SW 1271 (cell line): ENCODE results near the gene ASB2.

ENCODE experiments used
- DNase-seq, 2 experiments: peaks; one replicate each; lab custom pipeline; 2025; lab: John Stamatoyannopoulos, UW

The ASB2 gene

DNA sequence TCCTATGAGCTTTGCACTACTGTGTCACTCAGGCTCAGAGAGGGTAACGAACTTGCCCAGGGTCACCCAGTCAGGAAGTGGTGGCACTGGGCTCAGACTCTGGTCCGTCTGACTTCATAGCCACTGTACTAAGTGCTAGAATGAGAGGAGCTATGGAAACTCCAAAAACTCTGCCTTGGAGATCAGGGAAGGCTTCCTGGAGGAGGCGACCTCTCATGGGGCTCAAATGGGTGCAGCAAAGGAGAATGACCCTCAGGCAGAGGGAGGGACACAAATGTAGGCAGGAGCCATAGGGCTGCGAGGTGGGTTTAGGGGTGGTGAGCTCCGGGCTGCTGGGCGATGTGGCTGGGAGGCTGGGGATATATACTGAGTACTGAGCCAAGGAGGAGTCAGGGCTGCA is 23.9 kb upstream of the ASB2 start:
- no peak for DNase-seq

DNA sequence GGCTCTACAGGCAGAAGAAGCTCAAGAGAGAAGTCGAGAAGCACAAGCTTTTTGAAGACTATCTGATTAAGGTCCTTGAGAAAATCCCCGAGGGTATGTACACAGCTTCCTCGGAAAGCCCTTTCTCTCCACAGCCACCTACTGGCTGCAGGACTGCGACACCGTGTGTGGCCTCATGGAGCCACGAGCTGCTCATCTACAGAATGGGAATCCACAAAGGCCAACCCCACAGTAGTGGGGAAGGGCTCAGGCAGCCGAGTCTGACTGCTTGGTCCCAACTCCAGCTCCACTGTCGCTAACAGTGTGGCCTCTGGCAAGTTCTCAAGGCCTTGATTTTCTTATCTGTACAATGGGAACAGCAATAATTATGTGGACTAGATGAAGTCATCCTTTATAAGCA is 23.2 kb upstream of the ASB2 start:
- DNase-seq, result no peak

DNA sequence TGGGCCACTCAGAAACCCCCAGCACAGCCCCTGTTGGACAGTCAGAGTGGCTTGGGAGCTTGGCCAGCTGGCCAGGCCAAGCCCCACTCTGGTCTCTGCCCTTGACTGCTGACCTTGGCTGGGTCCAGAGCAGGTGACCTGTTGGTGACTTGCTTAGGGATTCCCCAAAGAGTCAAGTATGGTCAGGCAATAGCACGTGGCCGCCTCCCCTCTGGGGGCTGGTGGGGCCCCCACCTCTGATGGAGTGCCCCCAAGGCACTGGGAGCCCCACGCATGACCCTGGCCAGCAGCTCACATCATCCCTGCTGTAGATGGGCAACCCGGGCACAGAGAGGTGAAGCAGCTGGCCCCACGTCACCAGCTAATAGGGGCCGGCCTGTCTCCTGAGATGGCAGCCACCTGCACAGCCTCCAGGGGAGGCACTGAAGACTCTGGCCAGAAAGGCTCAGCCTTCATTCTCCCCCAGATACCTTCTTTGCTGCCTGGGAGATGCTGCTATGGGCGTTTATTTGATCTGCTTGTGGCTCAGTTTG is 22.6 kb upstream of the ASB2 start:
- DNase-seq, result no peak

DNA sequence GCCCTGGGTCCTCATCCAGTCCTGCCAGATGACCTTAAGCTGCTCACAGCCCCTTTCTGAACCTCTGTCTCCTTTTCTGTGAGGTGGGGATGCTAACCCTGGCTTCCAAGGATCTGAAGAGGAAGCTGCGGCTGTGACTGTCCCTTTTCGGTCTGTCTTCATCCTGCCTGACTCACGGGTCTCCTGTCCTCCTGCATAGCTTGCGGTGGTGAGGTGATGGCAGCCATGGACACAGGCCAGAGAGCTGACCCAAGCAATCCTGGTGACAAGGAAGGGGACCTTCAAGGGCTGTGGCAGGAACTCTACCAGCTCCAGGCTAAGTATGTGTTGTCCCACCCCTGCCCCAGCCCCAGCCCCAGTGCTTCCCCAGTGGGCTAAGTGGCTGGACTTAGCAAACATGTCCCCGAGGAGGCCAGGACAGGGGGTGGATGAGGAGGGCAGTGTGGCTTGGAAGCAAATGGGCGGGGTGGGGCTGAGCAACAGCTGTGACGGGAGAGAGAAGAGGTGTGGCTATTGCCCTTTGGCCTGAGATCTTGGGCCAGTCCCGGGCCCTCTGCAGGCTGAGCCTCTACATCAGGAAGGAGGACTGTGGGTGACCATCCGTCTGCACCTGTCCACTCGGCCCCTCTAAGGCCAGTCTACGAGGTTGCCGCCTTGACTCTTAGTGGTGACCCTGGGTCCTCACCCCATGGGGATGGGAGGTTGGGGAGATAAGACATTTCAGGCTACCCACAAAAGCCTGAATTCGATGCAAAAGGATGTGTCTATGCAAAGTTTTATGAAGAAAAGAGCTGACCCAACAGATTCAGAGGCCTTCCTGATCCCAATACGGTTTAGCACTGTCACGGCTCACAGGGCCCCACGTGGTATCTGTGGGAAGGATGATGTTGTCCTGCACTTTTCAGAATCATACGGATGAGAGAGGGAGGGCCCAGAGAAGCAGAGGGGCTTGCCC is 21.8 kb upstream of the ASB2 start:
- DNase-seq, result no peak

DNA sequence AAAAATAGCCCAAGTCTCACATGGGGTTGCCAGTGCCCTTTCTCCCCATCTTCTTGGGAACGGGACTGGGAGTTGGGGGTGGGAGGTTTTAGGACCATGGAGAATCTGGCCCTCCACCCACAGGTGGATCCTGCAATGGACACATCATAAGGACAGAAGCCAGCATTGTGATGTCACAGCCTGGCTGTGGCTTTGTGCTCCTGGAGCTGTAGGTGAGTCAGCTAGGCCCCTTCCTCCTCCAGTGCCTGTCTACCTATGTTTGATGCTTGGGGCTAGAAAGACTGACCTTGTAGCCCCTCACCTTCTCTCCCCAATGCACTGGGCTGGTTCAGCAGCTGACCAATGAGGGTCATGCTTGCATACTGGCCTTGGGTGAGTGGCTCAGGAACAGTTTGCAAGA is 20.7 kb upstream of the ASB2 start, which contains the start of gene CCDC197:
TSS of gene CCDC197 (plus strand) at position 220 of the 400 bp plus-strand sequence. CDS start 831 bp downstream, outside the sequence.
- DNase-seq, result no peak

DNA sequence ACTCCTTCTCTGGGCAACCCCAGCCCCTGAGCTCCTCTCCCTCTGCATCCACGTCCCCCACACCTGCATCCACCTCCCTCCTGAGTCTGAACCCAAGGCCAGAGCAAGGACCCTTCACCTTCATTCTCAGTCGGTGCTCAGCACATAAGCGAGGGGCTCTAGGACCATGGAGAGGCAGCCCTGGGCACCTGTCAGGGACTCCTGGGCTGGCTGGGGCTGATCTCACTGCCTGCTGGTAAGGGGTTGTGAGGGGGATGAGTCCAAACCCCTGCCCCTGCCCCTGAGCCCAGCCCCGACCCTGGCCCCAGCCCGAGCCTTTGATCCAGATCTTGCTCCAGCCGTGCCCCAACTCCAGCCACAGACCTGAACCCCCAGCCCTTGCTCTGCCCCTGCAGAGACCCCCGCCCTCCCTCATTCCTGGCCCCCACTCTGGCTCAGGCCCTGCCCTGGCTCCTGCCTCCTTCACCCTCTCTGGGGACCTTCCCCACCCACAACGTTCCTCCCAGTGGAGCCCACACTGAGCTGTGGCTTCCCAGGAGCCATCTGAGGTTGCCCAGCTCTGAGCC is 19.8 kb upstream of the ASB2 start:
- no peak for DNase-seq

DNA sequence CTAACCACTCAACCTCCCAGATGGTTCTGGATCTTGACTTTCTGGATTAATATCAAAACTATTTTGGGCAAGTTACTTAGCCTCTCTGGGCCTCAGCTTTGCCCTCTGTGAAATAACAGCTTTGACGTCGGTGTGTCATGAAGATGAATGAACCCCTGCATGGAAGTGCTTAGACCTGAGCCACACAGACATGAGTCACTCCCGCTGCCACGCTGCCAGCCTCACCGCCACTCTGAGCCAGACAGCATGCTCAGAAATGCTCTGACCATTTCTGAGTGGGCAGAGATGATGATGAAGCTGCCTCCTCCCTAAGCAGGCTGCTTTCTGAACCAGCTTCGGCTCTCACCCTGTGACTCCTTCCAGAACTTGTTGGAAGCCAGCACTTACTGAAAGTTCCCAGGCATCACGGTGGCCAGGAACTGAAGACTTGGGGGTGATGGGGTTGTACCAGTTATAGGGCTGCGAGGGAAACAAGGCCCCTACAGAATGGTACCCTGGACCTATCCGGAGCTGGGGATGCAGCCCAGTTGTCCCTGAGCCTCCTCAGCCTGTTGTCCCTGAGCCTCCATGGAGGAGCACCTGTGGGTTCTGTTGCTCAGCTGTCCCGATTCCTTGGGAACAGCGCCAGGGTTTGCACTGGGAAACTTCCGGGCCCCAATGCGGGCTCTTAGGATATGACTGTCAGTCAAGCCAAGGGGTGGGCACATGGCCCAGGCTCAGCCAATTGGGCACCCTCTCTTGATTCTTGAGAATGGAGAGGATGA is 18.7 kb upstream of the ASB2 start:
- no peak for DNase-seq

DNA sequence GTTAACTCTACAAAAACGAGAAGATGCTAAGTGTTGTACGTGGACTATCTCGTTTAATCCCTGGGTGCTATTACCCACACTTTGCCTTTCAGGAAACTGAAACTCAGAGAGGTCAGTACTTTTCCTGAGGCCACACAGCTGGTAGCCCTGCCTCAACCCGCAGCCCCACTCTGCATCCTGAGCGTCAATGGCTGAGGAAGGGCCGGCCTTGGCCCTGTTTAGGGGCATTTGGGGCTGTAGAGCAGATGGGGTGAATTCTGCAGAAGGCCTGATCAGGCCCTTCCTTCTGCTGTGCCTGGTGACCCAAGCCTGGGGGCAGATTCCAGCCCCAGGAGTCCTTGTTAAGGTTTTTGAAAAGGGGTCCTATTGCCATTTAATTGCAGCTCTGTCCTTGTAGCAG is 17.0 kb upstream of the ASB2 start:
- DNase-seq, result no peak

DNA sequence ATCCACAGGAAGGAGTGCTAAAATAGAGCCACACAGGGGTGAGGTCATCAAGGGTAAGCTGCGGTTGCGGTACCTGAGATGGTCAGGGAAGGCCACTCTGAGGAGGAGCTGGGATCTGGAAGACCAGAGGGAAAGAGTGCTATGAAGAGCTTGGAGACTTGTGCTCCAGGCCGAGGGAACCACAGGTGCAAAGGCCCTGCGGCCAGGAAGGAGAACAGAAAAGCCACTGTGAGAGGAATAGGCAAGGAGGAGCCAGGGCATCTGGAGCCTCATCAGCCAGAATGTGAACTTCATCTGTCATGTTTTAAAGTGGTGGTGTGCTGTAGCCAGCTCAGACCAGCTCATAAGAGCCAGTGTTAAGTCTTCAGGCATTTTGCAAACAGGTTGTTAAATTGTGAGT is 15.3 kb upstream of the ASB2 start:
- DNase-seq, result no peak

DNA sequence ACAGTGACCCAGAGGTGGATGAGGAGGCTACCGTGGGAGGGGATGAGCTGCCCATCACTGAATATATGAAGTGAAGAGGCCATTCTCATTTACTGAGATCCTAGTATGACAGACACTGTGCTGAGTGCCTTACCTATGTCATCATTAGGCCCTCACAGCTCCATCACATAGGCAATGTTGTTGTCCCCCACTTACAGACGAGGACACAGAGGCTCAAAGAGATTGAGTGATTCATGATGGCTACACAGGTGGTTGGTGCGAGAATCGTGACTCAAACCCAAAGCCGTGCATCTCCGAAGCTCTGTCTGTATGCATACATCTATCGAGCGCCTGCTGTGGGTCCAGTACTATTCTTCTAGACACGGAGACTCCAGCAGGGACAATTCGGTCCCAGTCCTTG is 14.8 kb upstream of the ASB2 start:
- no peak for DNase-seq

DNA sequence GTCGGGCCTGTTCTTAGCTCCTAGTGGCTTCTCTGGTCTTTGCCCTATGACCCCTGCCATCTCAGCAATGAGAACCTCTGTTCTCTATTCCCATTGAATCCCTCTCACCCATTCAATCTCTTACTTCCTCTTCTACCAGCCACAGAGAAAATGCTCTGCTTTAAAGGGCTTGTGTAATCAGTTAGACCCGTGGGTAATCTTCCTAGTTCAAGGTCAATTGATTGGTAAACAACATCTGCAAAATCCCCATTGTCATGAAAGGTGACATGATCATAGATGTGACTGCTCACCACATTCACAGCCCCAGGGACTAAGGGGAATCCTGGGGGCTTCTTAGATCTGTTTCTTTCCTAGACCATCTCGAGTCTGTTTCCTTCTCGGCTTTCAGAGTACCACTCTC is 13.6 kb upstream of the ASB2 start:
- DNase-seq, result no peak

DNA sequence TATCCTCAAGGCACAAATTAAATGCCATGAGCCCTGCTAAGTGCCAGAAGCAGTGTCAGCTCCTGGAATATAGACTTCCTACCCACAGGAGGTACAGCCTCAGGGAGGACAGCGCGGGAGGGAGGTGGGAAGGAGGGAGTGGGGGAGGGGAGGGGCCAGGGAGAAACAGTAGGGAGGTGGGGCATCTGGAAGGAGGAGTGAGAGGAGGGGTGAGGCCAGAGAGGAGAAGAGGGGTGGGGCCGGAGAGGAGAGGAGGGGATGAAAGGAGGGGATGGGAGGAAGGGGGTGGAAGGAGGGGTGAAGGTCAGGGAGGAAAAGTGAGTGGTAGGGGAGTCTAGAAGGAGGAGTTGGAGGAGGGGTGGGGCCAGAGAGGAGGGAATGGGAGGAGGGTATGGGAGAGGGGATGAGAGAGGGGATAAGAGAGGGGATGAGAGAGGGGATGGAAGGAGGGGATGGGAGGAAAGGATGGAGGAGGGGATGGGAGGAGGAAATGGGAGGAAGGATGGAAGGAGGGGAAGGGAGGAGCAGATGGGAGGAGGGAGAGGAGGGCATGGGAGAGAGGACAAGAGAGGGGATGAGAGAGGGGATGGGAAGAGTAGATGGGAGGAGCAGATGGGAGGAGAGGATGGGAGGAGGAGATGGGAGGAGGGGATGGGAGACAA is 11.6 kb upstream of the ASB2 start:
- no peak for DNase-seq

DNA sequence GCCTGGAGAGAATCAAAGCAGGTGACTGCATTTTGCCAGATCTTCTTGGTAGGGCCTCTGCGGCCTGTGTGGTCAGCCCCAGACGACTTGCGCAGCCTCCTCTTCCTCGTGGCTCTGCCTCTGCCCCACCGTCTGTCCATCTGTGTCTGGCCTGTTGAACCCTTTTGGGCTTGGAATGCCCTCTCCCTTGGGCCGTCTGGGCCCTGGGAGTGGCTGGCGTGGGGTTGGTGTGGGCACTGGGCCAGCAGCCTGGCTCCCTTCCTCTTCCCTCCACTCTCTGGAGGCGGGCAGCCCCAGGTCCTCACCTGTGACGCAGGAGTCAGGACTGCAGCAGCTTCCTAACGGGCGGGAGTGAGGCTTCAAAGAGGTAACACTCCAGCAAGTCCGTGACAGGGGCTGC is 11.0 kb upstream of the ASB2 start:
- no peak for DNase-seq

DNA sequence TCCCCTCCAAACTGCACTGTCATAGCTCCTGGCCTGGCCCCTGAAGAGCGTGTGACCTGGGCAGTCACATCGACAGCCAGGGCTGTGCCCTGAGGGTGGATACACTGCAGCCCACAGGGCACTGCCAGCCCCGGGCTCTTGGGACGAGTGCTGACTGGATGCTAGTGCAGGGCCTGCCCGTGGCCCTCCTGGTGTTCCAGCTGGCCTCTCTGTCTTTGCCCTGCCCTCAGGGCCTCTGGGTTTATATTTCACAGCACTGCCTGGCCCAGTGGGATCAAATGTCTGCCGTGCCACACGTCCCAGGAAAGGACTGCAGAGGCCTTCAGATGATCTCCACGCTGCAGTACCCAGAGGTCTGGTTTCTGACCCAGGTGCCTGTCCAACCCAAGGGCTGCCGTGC is 10.6 kb upstream of the ASB2 start:
- DNase-seq, result no peak

DNA sequence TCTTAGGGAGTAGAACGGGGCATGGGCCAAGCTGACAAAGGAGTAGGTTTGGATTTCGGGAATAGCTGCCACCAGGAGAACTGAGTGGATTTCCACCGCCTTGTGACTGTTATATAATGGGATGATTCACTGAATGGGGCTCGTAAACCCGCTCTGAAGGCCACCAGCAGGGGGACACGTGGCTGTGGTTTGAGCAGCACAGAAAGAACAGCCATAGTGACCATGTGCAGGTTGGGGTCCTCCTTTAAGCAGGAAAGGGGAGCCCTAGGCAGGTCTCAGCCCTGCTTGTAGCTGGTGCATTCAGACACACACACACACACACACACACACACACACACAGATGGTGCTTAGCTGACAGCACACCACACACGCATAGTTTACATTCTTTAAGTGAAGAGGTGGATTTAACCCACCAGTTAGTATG is 8.6 kb upstream of the ASB2 start:
- DNase-seq, result peak in 1 of 2 experiments; percentile 52

DNA sequence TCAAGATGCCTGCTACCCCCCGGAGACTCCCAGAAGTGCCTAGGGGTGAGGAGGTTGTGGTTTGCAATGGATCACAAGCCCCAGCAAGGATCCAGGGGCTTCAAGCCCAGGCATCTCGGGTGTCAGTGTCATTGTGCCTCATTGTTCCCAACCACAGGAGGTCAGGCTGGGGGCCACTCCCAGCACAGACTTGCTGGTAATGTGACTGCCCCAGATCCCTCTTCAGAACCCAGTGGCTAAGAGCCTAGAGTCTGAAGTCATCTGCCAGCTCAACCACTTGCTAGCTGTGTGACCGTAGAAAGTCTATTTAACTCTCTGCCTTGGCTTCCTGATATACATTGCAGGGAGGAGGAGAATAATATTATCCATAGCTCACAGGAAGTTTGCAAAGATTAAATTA is 7.7 kb upstream of the ASB2 start:
- DNase-seq, result no peak

DNA sequence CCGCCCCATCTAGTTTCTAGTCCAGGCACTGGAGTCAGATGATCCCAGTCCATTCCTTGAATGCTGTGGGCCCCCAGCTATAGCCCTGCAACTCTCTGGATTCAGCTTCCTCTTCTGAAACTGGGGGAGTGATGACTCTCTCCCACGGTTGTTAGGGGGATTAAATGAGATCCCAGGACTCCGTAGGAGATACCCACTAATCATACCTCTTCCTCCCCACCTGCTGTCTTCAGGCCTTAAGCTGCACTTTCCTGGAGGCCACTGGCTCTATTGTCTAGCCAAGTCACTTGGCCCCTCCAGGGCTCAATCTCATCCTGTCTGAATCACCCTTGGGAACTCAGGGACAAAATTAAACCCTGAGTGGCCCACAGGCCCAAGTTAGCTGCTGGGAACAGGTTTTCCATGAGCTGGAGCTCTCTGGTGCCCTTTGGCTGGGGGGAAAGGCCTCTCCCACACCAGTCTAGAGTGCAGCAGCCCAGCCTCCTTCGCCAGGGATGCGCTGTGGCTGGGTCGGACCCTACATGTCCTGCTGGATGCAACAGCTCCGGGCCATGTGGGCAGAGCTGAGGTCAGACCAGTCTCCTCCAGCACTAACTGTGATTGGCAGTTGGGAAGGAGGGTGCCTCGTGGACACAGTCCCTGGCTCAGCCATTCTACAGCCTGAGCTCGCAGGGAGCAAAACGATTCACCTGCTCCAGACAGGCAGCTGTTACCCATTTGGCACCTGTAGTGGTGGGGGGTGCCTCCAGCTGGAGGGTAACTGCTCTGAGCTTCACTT is 6.0 kb upstream of the ASB2 start:
- no peak for DNase-seq

DNA sequence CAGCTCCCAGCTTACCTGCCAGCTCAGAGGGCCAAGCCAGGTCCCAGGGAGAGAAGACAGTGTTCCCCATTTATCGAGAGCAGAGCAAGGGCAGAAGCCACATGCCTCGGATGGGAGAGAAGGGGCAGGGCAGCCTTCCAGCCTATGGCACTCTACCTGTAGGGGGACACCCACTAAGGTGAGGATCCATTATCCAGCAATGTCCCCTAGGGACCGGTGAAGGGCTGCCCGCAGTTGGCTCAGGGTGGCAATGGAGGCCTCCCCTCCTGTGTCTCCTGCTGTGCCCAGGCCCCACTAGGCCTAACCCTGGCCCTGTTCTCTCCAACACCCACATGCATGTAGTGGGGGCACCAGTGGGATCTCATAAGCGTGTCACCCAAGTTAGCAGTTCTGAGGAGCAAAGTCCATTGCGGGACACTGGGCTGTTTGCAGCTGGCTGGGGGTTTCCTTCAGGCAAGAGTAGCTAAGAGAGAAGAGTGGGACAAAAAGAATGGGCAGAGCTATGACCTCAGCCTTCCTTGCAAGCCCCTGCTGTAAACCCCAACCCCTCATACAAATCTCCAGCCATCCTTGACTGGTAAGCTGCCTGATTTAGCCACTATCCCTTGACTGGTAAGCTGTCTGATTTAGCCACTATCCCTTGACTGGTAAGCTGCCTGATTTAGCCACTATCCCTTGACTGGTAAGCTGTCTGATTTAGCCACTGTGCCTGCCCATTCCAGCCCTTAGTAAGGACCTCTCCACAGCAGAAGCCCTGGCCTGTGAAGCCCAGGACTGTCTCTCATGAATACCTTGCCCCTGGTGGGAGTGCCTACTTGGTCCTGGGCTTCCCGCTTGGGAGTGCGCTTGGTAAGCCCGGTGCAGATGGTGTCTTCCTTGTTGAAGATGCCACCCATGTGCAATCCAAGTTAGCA is 5.2 kb upstream of the ASB2 start:
- DNase-seq, result no peak

DNA sequence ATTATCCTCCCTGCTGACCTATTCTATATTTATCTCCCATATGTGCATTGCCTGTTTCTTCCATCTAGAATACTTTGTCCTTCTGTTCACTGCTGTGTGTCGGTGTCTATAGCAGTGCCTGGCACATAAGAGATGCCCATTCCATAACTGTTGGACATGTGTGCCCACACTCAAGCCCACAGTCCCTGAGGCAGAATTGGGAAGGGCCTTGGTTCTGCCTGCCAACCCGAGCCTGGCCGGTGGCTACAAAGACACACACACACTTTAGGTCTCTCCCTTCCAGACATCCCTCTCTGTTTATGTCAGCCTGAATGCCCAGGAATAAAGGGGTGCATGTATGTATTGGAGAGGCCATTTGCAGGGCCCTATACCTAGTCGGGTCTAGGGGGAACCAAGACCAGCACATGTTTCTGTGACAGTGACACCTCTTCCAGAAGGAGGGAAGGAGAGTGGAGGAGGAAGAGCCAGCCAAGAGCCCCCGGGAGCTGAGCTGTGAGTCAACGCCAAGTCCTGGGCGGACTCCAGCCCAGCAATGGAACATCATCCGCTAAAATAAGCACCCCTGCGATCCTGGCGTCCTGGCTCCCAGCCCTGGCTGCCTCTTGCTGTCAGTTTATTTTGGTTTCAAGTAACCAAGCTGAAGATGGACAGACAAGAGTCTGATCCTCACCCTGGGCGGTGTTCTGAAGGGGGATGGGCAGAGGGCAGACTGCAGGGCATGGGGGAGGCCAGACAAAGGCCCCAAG is 4.3 kb upstream of the ASB2 start:
- no peak for DNase-seq
